ENCODE results near the gene NID1.
"Not testable (repeated sequence)": the region's sequence is repeated elsewhere in the genome, so short reads cannot be mapped to it uniquely, and the experiment has no call there.

The NID1 gene

GRCh38 chr1:236030534-236030933 lies 34.4 kb downstream of the NID1 start:
- DNase-seq (ENCODE audit: low read depth), result no peak

- no peak for DNase-seq (ENCODE audit: low read depth)
These were observed 35.4 kb downstream of the NID1 start for GRCh38 chr1:236029428-236029940.

GRCh38 chr1:236027104-236027503 lies 37.8 kb downstream of the NID1 start:
- no peak for DNase-seq (ENCODE audit: low read depth)

- no peak for DNase-seq (ENCODE audit: low read depth)
These were observed 39.1 kb downstream of the NID1 start for GRCh38 chr1:236025836-236026235.

- DNase-seq (ENCODE audit: low read depth), result no peak
These were observed 40.2 kb downstream of the NID1 start for GRCh38 chr1:236024641-236025040.

- DNase-seq (ENCODE audit: low read depth), result no peak
These were observed 40.8 kb downstream of the NID1 start for GRCh38 chr1:236023926-236024565.

- peak; percentile 72 for DNase-seq (ENCODE audit: low read depth)
These were observed 43.3 kb downstream of the NID1 start for GRCh38 chr1:236021424-236022135.

GRCh38 chr1:236020359-236021219 lies 44.3 kb downstream of the NID1 start:
- peak; percentile 83 for DNase-seq (ENCODE audit: low read depth)

- DNase-seq (ENCODE audit: low read depth), result no peak
These were observed 45.9 kb downstream of the NID1 start for GRCh38 chr1:236018885-236019453.

GRCh38 chr1:236016782-236017400 lies 48.0 kb downstream of the NID1 start:
- DNase-seq (ENCODE audit: low read depth), result no peak

- DNase-seq (ENCODE audit: low read depth), result no peak
These were observed 48.8 kb downstream of the NID1 start for GRCh38 chr1:236016083-236016482.

GRCh38 chr1:236015539-236015938 lies 49.4 kb downstream of the NID1 start:
- no peak for DNase-seq (ENCODE audit: low read depth)

- no peak for DNase-seq (ENCODE audit: low read depth)
These were observed 51.6 kb downstream of the NID1 start for GRCh38 chr1:236013330-236013729.

- DNase-seq (ENCODE audit: low read depth), result no peak
These were observed 53.2 kb downstream of the NID1 start for GRCh38 chr1:236011641-236012040.

GRCh38 chr1:236010443-236010842 lies 54.4 kb downstream of the NID1 start:
- no peak for DNase-seq (ENCODE audit: low read depth)

- DNase-seq (ENCODE audit: low read depth), result peak; percentile 79
These were observed 55.0 kb downstream of the NID1 start for GRCh38 chr1:236009857-236010256.

GRCh38 chr1:236009191-236009590 lies 55.7 kb downstream of the NID1 start:
- DNase-seq (ENCODE audit: low read depth), result no peak

GRCh38 chr1:236007781-236008180 lies 57.1 kb downstream of the NID1 start:
- no peak for DNase-seq (ENCODE audit: low read depth)

GRCh38 chr1:236003058-236003457 lies 61.8 kb downstream of the NID1 start:
- DNase-seq (ENCODE audit: low read depth), result not testable (repeated sequence)

GRCh38 chr1:236002572-236002971 lies 62.3 kb downstream of the NID1 start:
- no peak for DNase-seq (ENCODE audit: low read depth)

- DNase-seq (ENCODE audit: low read depth), result no peak
These were observed 62.9 kb downstream of the NID1 start for GRCh38 chr1:236002025-236002390.

- no peak for DNase-seq (ENCODE audit: low read depth)
These were observed 64.1 kb downstream of the NID1 start for GRCh38 chr1:236000781-236001180.
